HCT116 (cell line): ENCODE results near the gene OR10G3. TPM values are rescaled to one million over a fixed set of nuclear protein-coding genes. Genes with fewer than 3 reads are reported as not detected.

ENCODE experiments used
- ATAC-seq: fragments of 200-7000 bp; cut with Tn5 transposase; 2 replicates; pipeline ENCODE4 v1.9.1; 2020; ENCODE audit warnings: mild to moderate bottlenecking, moderate library complexity
- BruUV-seq: library from RNA; stranded (reverse); fragments of 400-500 nt; replicated peaks from 2 replicates; lab custom pipeline; 2021; lab: Mats Ljungman, UMichigan
- CTCF ChIA-PET: fragments of 300-600 bp; sonication (Branson Sonifier 250); formaldehyde crosslinking; loops from one replicate; lab custom pipeline; 2021; ENCODE audit warnings: antibody characterized with exemption; lab: Charles Lee
- POLR2A ChIA-PET: fragments of 300-600, 350-600 bp; sonication (Branson Sonifier 250); formaldehyde crosslinking; loops from one replicate; lab custom pipeline; 2021; ENCODE audit warnings: antibody characterized with exemption; lab: Charles Lee
- RAD21 ChIA-PET, 2 experiments: fragments of 300-600 bp; sonication (Branson Sonifier 250); formaldehyde crosslinking; loops; one replicate each; lab custom pipeline; 2023; ENCODE audit warnings: low total read pairs in 2 of 2; ENCODE audit not compliant: uncharacterized antibody in 2 of 2, unreplicated experiment in 2 of 2, low non-redundant PET in 1 of 2; lab: Charles Lee
- DNase-seq: peaks from one replicate; pipeline ENCODE4 v3.0.0-alpha.2; 2010; ENCODE audit warnings: low read depth, low spot score
- H2AFZ ChIP-seq: fragments of 200-600 bp; shearing (Covaris generic), sonication (generic); 2 replicates; pipeline ENCODE4 v1.6.1; 2017; ENCODE audit warnings: low read depth, mixed run types, mixed read lengths, antibody characterized with exemption, low read length; ENCODE audit not compliant: poor library complexity, severe bottlenecking
- H3K27ac ChIP-seq: 2 replicates; pipeline ENCODE4 v1.5.1; 2012; ENCODE audit warnings: low read depth, low read length
- H3K27me3 ChIP-seq: fragments of 200-600 bp; sonication (generic); 2 replicates; pipeline ENCODE4 v1.6.1; 2016; ENCODE audit warnings: mixed run types, low read length, mixed read lengths; ENCODE audit not compliant: insufficient read depth
- H3K36me3 ChIP-seq, 2 experiments: fragments of 200-500 bp in 1 of 2; fragments of 200-600 bp in 1 of 2; sonication (Bioruptor generic) in 1 of 2; sonication (generic) in 1 of 2; 2 replicates each; pipeline versions ENCODE4 v1.5.1 to v1.6.1; 2014 to 2016; ENCODE audit warnings: low read length in 2 of 2, inconsistent platforms in 1 of 2, mixed read lengths in 1 of 2, mixed run types in 1 of 2; ENCODE audit not compliant: insufficient read depth in 2 of 2, control insufficient read depth in 1 of 2
- H3K4me1 ChIP-seq, 2 experiments: fragments of 200-600 bp in 1 of 2; sonication (generic) in 1 of 2; 2 replicates each; pipeline versions ENCODE4 v1.5.1 to v1.6.1; 2012 to 2017; ENCODE audit warnings: low read length in 2 of 2, inconsistent platforms in 1 of 2, mild to moderate bottlenecking in 1 of 2, mixed read lengths in 1 of 2, mixed run types in 1 of 2, moderate library complexity in 1 of 2; ENCODE audit not compliant: insufficient read depth in 2 of 2, control insufficient read depth in 1 of 2
- H3K4me2 ChIP-seq: fragments of 200-600 bp; sonication (generic); 2 replicates; pipeline ENCODE4 v1.6.1; 2017; ENCODE audit warnings: mixed run types, low read length, mixed read lengths
- H3K4me3 ChIP-seq, 2 experiments: fragments of 200-600 bp in 1 of 2; sonication (generic) in 1 of 2; replicated peaks in 1 of 2; 2 replicates each; pipeline ENCODE4 v1.5.1; 2011 to 2016; ENCODE audit warnings: low read length in 2 of 2, control low read depth in 1 of 2, low read depth in 1 of 2, mild to moderate bottlenecking in 1 of 2, mixed read lengths in 1 of 2, mixed run types in 1 of 2
- H3K79me2 ChIP-seq: fragments of 200-600 bp; sonication (generic); 2 replicates; pipeline ENCODE4 v1.6.1; 2017; ENCODE audit warnings: mild to moderate bottlenecking, mixed run types, low read length, moderate library complexity, mixed read lengths; ENCODE audit not compliant: insufficient read depth
- H3K9ac ChIP-seq: fragments of 200-600 bp; sonication (generic); 2 replicates; pipeline ENCODE4 v1.6.1; 2016; ENCODE audit warnings: low read length, mixed read lengths
- H3K9me2 ChIP-seq: fragments of 200-600 bp; sonication (generic), shearing (Covaris generic); 2 replicates; pipeline ENCODE4 v1.6.1; 2017; ENCODE audit warnings: mixed run types, mild to moderate bottlenecking, moderate library complexity; ENCODE audit not compliant: insufficient read depth
- H3K9me3 ChIP-seq, 2 experiments: fragments of 200-500 bp in 1 of 2; fragments of 200-600 bp in 1 of 2; sonication (Bioruptor generic) in 1 of 2; sonication (generic) in 1 of 2; 2 replicates each; pipeline ENCODE4 v1.6.1; 2014 to 2017; ENCODE audit warnings: low read length in 2 of 2, mixed read lengths in 2 of 2, inconsistent platforms in 1 of 2, low read depth in 1 of 2, mild to moderate bottlenecking in 1 of 2, mixed run types in 1 of 2, moderate library complexity in 1 of 2; ENCODE audit not compliant: control insufficient read depth in 1 of 2, insufficient read depth in 1 of 2
- H4K20me1 ChIP-seq: fragments of 200-600 bp; sonication (generic), shearing (Covaris generic); 2 replicates; pipeline ENCODE4 v1.6.1; 2017; ENCODE audit warnings: mixed run types, mild to moderate bottlenecking, moderate library complexity; ENCODE audit not compliant: insufficient read depth
- ATF3 ChIP-seq: IDR thresholded peaks from 2 replicates; pipeline ENCODE4 v1.6.1; 2012
- CEBPB ChIP-seq: IDR thresholded peaks from 2 replicates; pipeline ENCODE4 v1.6.1; 2012; ENCODE audit warnings: low read depth
- EGR1 ChIP-seq: IDR thresholded peaks from 2 replicates; pipeline ENCODE4 v1.6.1; 2012; ENCODE audit warnings: low read depth
- ELF1 ChIP-seq: IDR thresholded peaks from 2 replicates; pipeline ENCODE4 v1.6.1; 2012; ENCODE audit warnings: low read depth, borderline replicate concordance
- FOSL1 ChIP-seq: IDR thresholded peaks from 2 replicates; pipeline ENCODE4 v1.6.1; 2012; ENCODE audit warnings: low read depth
- POLR2A ChIP-seq: IDR thresholded peaks from 2 replicates; pipeline ENCODE4 v1.7.0; 2011; ENCODE audit warnings: borderline replicate concordance; ENCODE audit not compliant: insufficient read depth, insufficient read length; ENCODE audit errors: extremely low read depth
- RAD21 ChIP-seq: IDR thresholded peaks from 2 replicates; pipeline ENCODE4 v1.6.1; 2012; ENCODE audit warnings: low read depth, mild to moderate bottlenecking
- REST ChIP-seq: IDR thresholded peaks from 2 replicates; pipeline ENCODE4 v1.6.1; 2012; ENCODE audit warnings: low read depth
- SIN3A ChIP-seq: IDR thresholded peaks from 2 replicates; pipeline ENCODE4 v1.6.1; 2012; ENCODE audit warnings: low read depth
- SP1 ChIP-seq: IDR thresholded peaks from 2 replicates; pipeline ENCODE4 v1.6.1; 2012; ENCODE audit warnings: low read depth
- TCF7L2 ChIP-seq: IDR thresholded peaks from 2 replicates; pipeline ENCODE4 v1.7.0; 2011; ENCODE audit warnings: borderline replicate concordance, inconsistent platforms; ENCODE audit not compliant: insufficient read depth, insufficient read length; ENCODE audit errors: extremely low read depth
- YY1 ChIP-seq: IDR thresholded peaks from 2 replicates; pipeline ENCODE4 v1.6.1; 2011; ENCODE audit warnings: low read length, low read depth, moderate library complexity, mild to moderate bottlenecking; ENCODE audit not compliant: insufficient replicate concordance; ENCODE audit errors: extremely low read depth
- ZFX ChIP-seq: fragments of 450-650 bp; IDR thresholded peaks from 2 replicates; pipeline ENCODE4 v1.6.1; 2017
- intact Hi-C: fragments of 100-400 bp; cut with micrococcal nuclease; formaldehyde crosslinking; loops from 2 replicates; pipeline ENCODE4 v1.10.0; 2022
- total RNA-seq: library from RNA; stranded (reverse); gene quantifications from one replicate; pipeline ENCODE4 v1.2.1, GENCODE V29; 2021; ENCODE audit not compliant: unreplicated experiment

The OR10G3 gene
- total RNA-seq, 1 experiment from 2014 or later, result not detected

- H3K27me3 ChIP-seq, result peaks cover 6% of the 10 kb centered on the region; the same call in 1 of the 2 replicates
- no peaks in the 10 kb centered on the region for H3K9me2 ChIP-seq
- H4K20me1 ChIP-seq, result no peaks in the 10 kb centered on the region
- RAD21 ChIA-PET, result no interaction called here
- H3K4me2 ChIP-seq, result no peak overlapping the region
- CTCF ChIA-PET, result no interaction called here
- BruUV-seq, result no TSS peak
- H3K36me3 ChIP-seq, result no peaks in the 10 kb centered on the region
- no peaks in the 10 kb centered on the region for H3K4me1 ChIP-seq
- ATAC-seq, result no peak
- no peak overlapping the region for H3K9ac ChIP-seq
- intact Hi-C loops, result no loop called here
- no peak for DNase-seq
- TF ChIP-seq ELF1 (no peak), POLR2A (no peak), ZFX (no peak), SIN3A (no peak), ATF3 (no peak), CEBPB (no peak), RAD21 (no peak), YY1 (no peak), FOSL1 (no peak), EGR1 (no peak), REST (no peak), TCF7L2 (no peak), SP1 (no peak)
- TF ChIP-seq, all 23 proteins: peak for 0
- H3K27ac ChIP-seq, result no peak overlapping the region
- H2AFZ ChIP-seq, result no peak overlapping the region
- POLR2A ChIA-PET, result no interaction called here
- no peaks in the 10 kb centered on the region for H3K9me3 ChIP-seq
- no peak overlapping the region for H3K4me3 ChIP-seq
- H3K79me2 ChIP-seq, result no peaks in the 10 kb centered on the region
Measured at GRCh38 chr14:21541413-21542074, 38.3 kb downstream of the OR10G3 start.
